ENCODE measurements around the gene CLK4. TPM values are rescaled to one million over a fixed set of nuclear protein-coding genes. Genes with fewer than 3 reads are reported as not detected.

CLK4 gene
- total RNA-seq, result 21.3 and 25.6 TPM in 2 replicates

DNA sequence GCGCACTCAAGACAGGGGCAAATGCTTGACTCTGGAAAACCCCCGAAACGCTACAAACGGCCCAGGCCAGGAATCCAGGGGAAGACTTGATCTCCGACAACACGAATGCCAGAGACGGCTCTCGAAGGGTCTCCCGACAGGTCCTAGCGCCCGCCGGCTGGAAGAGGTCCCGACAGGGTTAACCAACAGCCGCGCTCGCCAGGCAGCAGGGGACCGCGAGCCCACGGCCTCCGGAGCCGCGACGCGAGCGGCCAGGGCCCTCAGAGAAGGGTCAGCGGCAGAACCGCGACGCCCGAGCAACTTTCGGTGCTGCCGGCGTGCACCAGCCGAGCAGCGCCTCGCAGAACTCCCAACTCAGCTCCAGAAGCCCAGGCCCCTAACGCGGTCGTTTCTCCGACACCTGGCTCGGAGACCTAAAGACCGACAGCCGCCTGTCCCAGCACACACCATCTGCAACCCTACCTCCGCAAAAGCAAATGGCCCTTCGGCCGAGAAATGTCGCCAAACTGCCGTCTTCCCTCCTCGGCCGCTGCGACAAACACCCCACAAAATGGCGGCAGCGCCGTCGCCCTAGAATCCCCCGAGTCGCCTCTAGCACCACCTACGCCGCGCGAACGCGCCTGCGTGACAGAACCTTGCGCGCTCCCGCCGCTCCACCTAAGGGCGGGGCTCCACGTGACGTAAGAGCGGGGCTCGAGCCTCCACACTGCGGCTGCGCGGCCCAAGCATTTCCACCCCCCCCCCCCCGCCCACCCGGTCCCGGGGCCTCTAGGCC lies at the start of gene CLK4:
Gene CLK4 (minus strand): TSS at position 567 of the 775 bp plus-strand sequence. CDS start 3,634 bp downstream, outside the sequence.

DNA sequence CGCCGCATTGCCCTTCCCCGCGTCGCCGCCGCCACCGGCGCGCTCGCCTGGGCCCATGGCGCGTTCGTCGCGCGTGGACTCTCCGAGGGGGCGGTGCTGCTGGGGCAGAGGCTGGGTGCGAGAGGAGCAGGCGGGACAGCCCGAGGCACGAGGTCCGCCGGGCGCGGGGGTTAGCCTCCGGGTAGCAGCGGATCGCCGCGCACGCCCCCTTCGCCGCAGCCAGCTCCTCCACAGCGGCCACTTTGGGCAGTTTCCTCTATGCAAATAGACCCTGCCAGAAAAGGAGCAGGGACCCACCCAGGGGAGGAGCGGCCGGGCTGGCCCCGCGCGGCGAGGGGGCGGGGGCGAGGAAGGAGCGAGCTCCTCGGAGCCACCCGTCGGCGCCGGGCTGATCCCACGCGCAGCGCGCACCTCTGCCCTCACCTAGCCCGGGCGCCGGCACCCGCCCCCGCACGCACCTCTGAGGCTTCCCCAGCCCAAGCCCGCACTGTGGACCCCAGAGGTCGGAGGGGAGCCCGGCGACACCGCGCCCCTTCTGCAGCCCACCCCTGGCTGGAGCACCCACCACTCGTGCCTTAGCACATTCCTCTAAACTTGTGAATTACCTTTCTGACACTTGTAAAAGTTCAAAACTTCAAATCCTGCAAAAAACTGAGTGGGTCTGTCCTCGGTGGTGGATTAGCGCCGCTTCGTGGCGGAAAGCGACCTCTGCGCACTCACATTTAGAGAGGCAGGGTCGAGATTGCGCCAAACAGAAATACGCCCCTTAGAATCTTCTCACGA lies 36.5 kb downstream of the CLK4 start, which contains the start of gene COL23A1:
Gene COL23A1 (minus strand): TSS at position 253 of the 783 bp plus-strand sequence.

Other genes starting within 250 kb of the CLK4 start
- gene COL23A1, start 36.7 kb downstream of the CLK4 start, total RNA-seq, result under 0.01 and 0.15 TPM in 2 replicates
- 5.2 and 7.3 TPM in 2 replicates for gene ZNF354A, start 103.6 kb upstream of the CLK4 start, total RNA-seq
- gene ZNF354B, start 232.9 kb upstream of the CLK4 start, total RNA-seq, result 8.4 and 8.9 TPM in 2 replicates